ACC112 (cell line): Measurements from ENCODE around the gene TRIP10.
A peak's percentile ranks its signal among the peaks of the same experiment; 100 is the strongest.
"Not testable (repeated sequence)": the region's sequence is repeated elsewhere in the genome, so short reads cannot be mapped to it uniquely, and the experiment has no call there.

Experiments used
- H2AFZ ChIP-seq: fragments of 200-600 bp; sonication (generic); one replicate; pipeline ENCODE4 v1.6.0; 2017; ENCODE audit warnings: antibody characterized with exemption, low read length; ENCODE audit not compliant: unreplicated experiment
- H3K27ac ChIP-seq: fragments of 200-600 bp; sonication (generic); 2 replicates; pipeline ENCODE4 v1.5.1; 2014; ENCODE audit warnings: low read depth, mild to moderate bottlenecking, antibody characterized with exemption, low read length, moderate library complexity
- H3K27me3 ChIP-seq: fragments of 200-600 bp; sonication (generic); 2 replicates; pipeline ENCODE4 v1.6.1; 2014; ENCODE audit warnings: mild to moderate bottlenecking, antibody characterized with exemption, low read length, moderate library complexity, mixed read lengths; ENCODE audit not compliant: insufficient read depth
- H3K36me3 ChIP-seq: fragments of 200-600 bp; sonication (generic); 2 replicates; pipeline ENCODE4 v1.6.1; 2016; ENCODE audit warnings: mild to moderate bottlenecking, antibody characterized with exemption, low read length, moderate library complexity, mixed read lengths; ENCODE audit not compliant: insufficient read depth
- H3K4me1 ChIP-seq: fragments of 200-600 bp; sonication (generic); one replicate; pipeline ENCODE4 v1.6.1; 2016; ENCODE audit warnings: low read length, mixed read lengths; ENCODE audit not compliant: insufficient read depth, unreplicated experiment, control insufficient read depth
- H3K4me3 ChIP-seq: fragments of 200-600 bp; sonication (generic); 2 replicates; pipeline ENCODE4 v1.5.1; 2014; ENCODE audit warnings: mild to moderate bottlenecking, low read depth, low read length
- H3K79me2 ChIP-seq: fragments of 200-600 bp; sonication (generic); one replicate; pipeline ENCODE4 v1.6.0; 2016; ENCODE audit warnings: low read length; ENCODE audit not compliant: control insufficient read depth, unreplicated experiment, insufficient read depth

TRIP10 gene

DNA sequence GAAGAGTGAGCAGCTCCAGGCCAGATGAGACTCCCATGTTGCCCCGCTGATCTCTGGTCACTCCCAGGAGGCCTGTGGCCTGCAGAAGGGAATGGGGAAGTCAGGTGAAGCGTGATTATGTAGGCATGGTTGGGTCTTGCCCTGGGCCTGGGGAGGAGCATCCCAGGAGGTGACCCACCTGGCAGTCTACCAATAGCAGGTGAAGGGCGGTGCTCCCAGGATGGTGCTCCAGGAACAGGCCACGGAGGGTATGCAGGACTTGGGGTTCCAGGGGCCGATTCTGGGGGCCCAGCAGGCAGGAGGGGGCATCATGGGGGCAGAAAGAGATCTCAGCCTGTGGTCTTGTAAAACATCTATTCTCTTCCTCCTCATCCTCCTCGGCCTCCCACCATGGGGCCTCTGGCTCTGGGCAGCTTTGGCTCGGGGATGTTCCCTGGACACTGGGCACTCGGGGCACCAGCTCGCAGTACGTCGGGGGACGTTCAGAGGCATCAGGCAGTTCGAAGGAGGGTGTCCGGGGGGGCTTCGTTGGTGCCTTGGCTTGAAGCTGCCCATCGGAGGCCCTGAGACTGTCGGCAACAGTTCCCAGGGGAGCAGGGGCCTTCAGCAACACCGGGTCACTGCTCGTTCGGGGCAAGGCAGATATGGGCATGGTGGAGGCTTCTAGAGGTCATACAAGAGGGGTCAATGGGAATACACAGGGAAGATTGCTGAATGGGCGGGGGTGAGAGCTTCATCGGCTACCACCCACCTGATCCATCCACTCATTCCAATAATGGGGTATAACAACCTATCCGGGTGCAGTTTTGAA lies 15.4 kb downstream of the TRIP10 start:
- no peaks in the 10 kb centered on the region for H3K36me3 ChIP-seq
- H3K4me3 ChIP-seq = no peak overlapping the region
- H3K79me2 ChIP-seq = no peaks in the 10 kb centered on the region
- no peaks in the 10 kb centered on the region for H3K27me3 ChIP-seq
- no peaks in the 10 kb centered on the region for H3K4me1 ChIP-seq
- H2AFZ ChIP-seq = no peak overlapping the region
- H3K27ac ChIP-seq = no peak overlapping the region

DNA sequence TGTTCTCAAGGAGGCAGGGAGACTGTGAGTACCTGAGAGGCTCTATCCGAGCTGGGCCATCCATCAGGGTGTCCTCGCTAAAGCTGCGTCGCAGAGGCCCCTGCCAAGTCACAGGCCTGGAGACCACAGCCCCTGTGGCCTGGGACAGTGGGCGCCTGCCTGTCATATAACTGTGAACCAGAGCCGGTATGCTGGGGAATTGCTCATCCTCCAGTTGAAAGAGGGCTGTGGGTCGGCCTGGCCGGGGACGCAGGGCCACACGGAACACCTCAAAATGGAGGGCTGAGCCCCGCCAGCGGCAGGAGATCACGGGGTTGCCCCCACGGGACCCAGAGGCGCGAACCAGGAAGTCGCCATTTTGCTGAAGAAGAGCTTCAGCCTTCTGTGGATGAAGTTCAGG lies 21.1 kb downstream of the TRIP10 start:
- H3K36me3 ChIP-seq = no peaks in the 10 kb centered on the region
- no peaks in the 10 kb centered on the region for H3K27me3 ChIP-seq
- no peaks in the 10 kb centered on the region for H3K4me1 ChIP-seq
- H3K27ac ChIP-seq = no peak overlapping the region
- no peak overlapping the region for H2AFZ ChIP-seq
- H3K4me3 ChIP-seq = no peak overlapping the region
- H3K79me2 ChIP-seq = no peaks in the 10 kb centered on the region

DNA sequence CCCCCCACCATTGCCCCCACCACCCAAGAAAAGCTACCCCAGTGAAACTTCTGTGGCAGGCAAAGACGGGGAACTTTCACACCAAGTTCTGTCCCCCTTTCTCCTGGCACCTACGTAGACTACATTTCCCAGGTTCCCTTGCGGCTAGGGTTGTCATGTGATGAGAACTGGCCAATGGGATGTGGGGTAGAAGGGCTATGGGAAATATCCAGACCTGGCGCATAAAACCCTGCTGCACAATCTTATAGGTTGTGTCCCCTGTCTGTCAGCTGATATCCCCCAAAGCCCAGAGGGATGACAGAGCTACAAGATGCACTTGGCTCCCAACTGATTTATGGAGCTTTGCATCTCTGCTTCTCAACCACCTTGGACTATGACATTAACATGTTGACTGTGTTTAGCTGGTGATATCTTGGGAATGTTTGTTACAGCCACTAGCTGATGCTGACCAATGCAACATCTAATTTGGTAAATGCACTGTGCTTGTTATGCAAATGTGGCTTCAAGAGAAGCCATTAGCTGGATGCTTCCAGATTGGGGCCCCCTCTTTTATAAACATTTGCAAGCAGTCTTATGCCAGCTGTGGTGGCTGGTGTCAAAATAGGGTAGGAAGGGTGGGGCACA lies 21.7 kb downstream of the TRIP10 start:
- peaks cover 5% of the 10 kb centered on the region for H3K4me1 ChIP-seq
- no peak overlapping the region for H3K27ac ChIP-seq
- no peaks in the 10 kb centered on the region for H3K79me2 ChIP-seq
- H2AFZ ChIP-seq = no peak overlapping the region
- no peaks in the 10 kb centered on the region for H3K36me3 ChIP-seq
- H3K4me3 ChIP-seq = no peak overlapping the region
- no peaks in the 10 kb centered on the region for H3K27me3 ChIP-seq

DNA sequence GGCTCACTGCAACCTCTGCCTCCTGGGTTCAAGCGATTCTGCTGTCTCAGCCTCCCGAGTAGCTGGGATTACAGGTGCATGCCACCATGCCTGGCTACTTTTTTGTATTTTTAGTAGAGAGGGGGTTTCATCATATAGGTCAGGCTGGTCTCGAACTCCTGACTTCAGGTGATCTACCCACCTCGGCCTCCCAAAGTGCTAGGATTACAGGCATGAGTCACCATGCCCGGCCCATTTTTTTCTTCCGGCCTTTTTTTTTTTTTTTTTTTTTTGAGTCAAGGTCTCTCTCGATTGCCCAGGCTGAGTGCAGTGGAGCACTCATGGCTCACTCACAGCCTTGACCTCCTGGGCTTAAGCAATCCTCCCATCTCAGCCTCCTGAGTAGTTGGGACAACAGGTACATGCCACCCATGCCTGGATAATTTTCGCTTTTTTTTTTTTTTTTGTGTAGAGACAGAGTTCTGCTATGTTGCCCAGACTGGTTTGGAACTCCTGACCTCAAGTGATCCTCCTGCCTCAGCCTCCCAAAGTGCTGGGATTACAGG lies 22.8 kb downstream of the TRIP10 start:
- H3K79me2 ChIP-seq, H3K27ac ChIP-seq: not testable (repeated sequence)

DNA sequence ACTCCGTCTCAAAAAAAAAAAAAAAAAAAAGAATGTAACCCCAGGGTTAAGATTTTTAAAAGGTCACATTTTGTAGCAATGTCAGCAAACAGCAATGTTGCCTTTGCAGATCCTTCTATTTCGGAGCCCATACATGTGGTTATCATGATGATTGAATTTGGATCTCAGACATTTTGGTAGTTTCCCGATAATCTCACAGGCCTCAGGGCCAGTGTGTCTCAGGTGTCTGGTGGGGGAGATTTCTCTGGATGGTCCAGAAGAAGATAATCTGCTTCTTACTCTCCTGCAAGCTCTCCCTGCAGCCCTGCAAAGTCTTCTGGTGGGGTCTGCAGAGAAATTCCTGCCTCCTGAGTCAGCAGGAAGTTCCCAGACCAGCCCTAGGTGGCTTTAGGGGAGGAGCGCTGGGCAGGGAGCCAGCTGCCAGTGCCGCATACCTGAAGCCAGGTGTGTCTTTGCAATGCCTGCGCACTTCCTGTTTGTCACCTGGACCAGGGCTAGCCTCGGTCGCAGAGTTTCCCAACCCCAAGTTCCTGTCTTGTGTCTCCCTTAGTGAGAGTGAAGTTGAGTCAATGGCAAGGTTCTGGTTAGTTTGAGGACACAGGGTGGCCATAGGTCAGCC lies 26.4 kb downstream of the TRIP10 start:
- H3K27me3 ChIP-seq = no peaks in the 10 kb centered on the region
- H3K27ac ChIP-seq = no peak overlapping the region
- H3K4me3 ChIP-seq = no peak overlapping the region

More for the DNA sequence above, 22.8 kb downstream of the TRIP10 start:
- not testable (repeated sequence) for H3K36me3 ChIP-seq, H3K4me3 ChIP-seq, H2AFZ ChIP-seq, H3K27me3 ChIP-seq
- H3K4me1 ChIP-seq = peaks cover 15% of the 10 kb centered on the region

DNA sequence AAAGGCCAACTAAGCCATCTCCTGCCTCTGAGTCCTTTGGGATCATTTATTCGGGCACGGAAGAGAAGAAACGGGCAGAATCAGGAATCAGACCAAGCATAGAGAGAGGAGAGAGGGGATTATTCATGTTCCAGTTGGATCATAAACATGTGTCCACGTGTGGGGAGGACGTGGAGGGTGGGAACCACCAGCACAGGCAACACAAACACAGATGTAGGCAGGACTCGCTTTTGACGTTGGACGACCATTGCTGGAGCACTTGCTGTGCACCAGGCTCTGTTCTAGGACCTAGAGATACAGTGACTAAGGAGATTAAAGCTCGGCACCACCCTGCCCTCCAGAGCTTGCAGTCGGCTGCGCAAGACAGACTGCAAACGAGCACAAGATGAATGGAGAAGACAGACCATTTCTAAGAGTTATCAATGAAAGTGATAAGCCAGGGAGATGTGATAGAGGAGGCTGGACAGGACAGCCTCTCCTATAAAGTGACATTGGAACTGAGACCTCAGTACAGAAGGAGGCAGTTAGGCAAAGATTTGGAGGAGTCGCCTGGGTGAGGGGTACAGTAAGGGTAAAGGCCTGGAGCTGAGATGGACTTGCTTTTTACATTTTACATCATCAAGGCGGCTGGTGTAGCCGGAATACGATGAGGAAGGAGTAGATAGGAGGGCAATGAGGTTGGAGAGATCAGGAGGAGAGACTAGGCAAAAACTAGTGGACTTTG lies 27.0 kb downstream of the TRIP10 start:
- no peaks in the 10 kb centered on the region for H3K36me3 ChIP-seq
- no peaks in the 10 kb centered on the region for H3K79me2 ChIP-seq
- peak overlapping the region; percentile 12 for H3K4me3 ChIP-seq
- no peak overlapping the region for H3K27ac ChIP-seq
- H3K27me3 ChIP-seq = no peaks in the 10 kb centered on the region
- peaks cover 15% of the 10 kb centered on the region for H3K4me1 ChIP-seq
- H2AFZ ChIP-seq = no peak overlapping the region

More for the DNA sequence above, 26.4 kb downstream of the TRIP10 start:
- peaks cover 15% of the 10 kb centered on the region for H3K4me1 ChIP-seq
- H2AFZ ChIP-seq = no peak overlapping the region
- H3K79me2 ChIP-seq = no peaks in the 10 kb centered on the region
- no peaks in the 10 kb centered on the region for H3K36me3 ChIP-seq

DNA sequence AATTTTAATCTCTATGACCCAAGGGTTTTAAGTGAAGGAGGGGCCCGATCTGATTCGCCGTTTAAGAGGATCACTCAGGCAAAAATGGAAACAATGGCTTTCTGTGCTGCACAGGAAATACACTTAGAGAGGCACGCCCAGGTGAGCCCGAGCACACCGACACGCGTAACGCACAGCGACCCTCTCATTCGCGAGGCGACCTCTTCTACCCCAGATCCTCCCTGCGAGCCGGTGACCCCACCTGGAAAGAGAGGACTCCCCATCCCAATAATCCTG lies 27.5 kb downstream of the TRIP10 start:
- no peaks in the 10 kb centered on the region for H3K36me3 ChIP-seq
- H3K4me1 ChIP-seq = peaks cover 15% of the 10 kb centered on the region
- no peaks in the 10 kb centered on the region for H3K27me3 ChIP-seq
- H3K27ac ChIP-seq = no peak overlapping the region
- H3K4me3 ChIP-seq = peak overlapping the region; percentile 67
- no peak overlapping the region for H2AFZ ChIP-seq
- H3K79me2 ChIP-seq = no peaks in the 10 kb centered on the region

DNA sequence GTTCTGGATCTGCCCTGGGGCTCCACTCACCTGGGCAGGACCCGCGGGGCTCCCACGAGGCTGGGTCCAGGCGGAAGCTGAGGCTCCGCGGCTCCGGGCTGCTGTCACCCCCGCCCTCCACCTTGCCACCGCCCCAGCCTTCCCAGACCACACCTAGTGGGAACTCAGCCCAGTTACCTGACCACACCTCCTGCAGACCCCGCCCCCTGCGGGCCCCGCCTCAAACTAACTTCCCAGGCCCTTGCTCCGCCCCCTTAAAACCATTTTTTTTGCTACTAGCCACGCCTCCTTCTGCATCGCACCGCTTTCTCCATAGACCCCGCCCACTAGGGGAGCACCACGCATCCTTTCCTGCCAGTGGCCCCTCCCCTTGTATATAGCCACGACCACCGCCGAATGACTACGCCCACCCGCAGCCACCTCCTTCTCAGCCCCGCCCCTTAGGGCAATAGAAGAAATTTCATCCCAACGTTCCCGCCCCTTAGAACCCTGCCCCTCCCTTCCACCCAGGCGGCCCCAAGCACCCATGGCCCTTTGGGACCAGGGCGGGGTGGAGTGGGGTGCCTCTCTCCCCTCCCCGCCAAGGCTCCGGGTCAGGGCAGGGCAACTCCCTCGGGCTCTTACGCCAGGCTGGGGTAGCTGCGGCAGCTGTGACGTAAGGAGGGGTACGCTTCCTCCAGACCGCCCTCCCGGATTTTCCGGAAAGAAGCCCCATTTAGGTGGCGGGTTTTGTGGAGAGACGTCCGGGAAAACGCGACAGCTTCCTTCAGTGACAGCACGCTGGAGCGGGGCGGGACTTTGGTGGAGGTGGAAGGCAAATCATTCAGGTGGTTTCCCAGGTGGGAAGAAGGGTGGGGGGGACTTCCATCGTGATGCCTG lies 28.1 kb downstream of the TRIP10 start, which contains the start of gene SH2D3A:
Gene SH2D3A (minus strand): TSS at position 79 of the 879 bp plus-strand sequence. CDS start 3,687 bp downstream, outside the sequence.
- Histone ChIP-seq H3K4me3 (peak within 1 kb of the TSS; percentile 67), H3K27ac (no peak within 1 kb of the TSS)

DNA sequence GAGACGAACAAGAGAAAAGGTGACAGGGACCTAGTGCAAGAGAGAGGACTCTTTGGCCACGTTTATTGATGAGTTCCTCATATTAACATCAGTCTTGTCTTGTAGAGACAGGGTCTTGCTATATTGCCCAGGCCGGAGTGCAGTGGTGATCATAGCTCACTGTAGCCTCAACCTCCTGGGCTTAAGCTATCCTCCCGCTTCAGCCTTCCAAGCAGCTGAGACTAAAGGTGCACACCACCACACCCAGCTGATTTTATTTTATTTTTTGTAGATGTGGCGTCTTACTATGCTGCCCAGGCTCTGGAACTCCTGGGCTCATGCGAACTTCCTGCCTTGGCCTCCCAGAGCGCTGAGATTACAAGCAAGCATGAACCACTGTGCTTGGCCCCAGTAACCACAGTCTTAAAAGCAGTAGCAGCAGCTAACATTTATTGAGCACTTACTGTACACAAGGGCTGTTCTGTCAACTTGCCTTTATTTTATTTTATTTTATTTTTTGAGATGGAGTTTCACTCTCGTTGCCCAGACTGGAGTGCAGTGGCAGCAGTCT lies 28.8 kb downstream of the TRIP10 start:
- peaks cover 15% of the 10 kb centered on the region for H3K4me1 ChIP-seq
- no peaks in the 10 kb centered on the region for H3K36me3 ChIP-seq
- H3K4me3 ChIP-seq = no peak overlapping the region
- H3K27me3 ChIP-seq = no peaks in the 10 kb centered on the region
- H3K79me2 ChIP-seq = no peaks in the 10 kb centered on the region
- H2AFZ ChIP-seq = no peak overlapping the region
- H3K27ac ChIP-seq = no peak overlapping the region

More for the DNA sequence above, 28.1 kb downstream of the TRIP10 start, which contains the start of gene SH2D3A:
- no peaks in the 10 kb centered on the region for H3K27me3 ChIP-seq
- no peaks in the 10 kb centered on the region for H3K36me3 ChIP-seq
- H2AFZ ChIP-seq = no peak within 1 kb of the TSS
- H3K4me1 ChIP-seq = peaks cover 15% of the 10 kb centered on the region
- no peaks in the 10 kb centered on the region for H3K79me2 ChIP-seq
